Thoracic aorta (tissue), 2 donors: ENCODE measurements around the gene PHF21B. TPM values are rescaled to one million over a fixed set of nuclear protein-coding genes. Genes with fewer than 3 reads are reported as not detected.

Experiments
- ATAC-seq: fragments of 150-250 bp; one replicate; pipeline ENCODE4 v1.8.0; 2017; ENCODE audit warnings: low read depth; ENCODE audit not compliant: insufficient number of reproducible peaks, low FRiP score
- DNase-seq: peaks from one replicate; pipeline ENCODE4 v3.0.0-alpha.2; 2020; ENCODE audit warnings: low spot score
- H3K27ac ChIP-seq, 2 donors: fragments of 200-600 bp; sonication (generic); 1 replicate in 1 of 2; 2 replicates in 1 of 2; pipeline ENCODE4 v1.5.1; 2016; ENCODE audit warnings: mild to moderate bottlenecking in 2 of 2, moderate library complexity in 2 of 2
- H3K27me3 ChIP-seq: fragments of 200-600 bp; sonication (generic); replicated peaks from 2 replicates; pipeline ENCODE4 v1.6.0; 2016; ENCODE audit warnings: mild to moderate bottlenecking; ENCODE audit not compliant: insufficient read depth
- H3K36me3 ChIP-seq: fragments of 200-600 bp; sonication (generic); one replicate; pipeline ENCODE4 v1.5.1; 2016
- H3K4me1 ChIP-seq, 2 donors: fragments of 200-600 bp; sonication (generic); 1 replicate in 1 of 2; 2 replicates in 1 of 2; pipeline versions ENCODE4 v1.5.1 to v1.6.0; 2016; ENCODE audit warnings: low read depth in 2 of 2, mild to moderate bottlenecking in 1 of 2; ENCODE audit not compliant: control insufficient read depth in 1 of 2
- H3K4me3 ChIP-seq: fragments of 200-600 bp; sonication (generic); 2 replicates; pipeline ENCODE4 v1.5.1; 2016; ENCODE audit warnings: mild to moderate bottlenecking
- H3K9me3 ChIP-seq: fragments of 200-600 bp; sonication (generic); 2 replicates; pipeline ENCODE4 v1.5.1; 2016
- CTCF ChIP-seq: fragments of 200-600 bp; sonication (generic); IDR thresholded peaks from one replicate; pipeline ENCODE4 v1.5.1; 2019; ENCODE audit warnings: antibody characterized with exemption
- total RNA-seq, 2 donors: library from RNA; depleted of rRNA; stranded (reverse); fragments of >200 nt; gene quantifications; one replicate each; pipeline versions ENCODE4 v1.1.0 to v1.2.3, GENCODE V29; 2016

PHF21B gene
- total RNA-seq, 2 donors from 2014 or later = 2.1 TPM; not detected in 1

GRCh38 chr22:45008186-45008681 lies 1.6 kb downstream of the PHF21B start:
- DNase-seq (no peak), ATAC-seq (no peak)
- peaks cover 11% of the 10 kb centered on the region for H3K27me3 ChIP-seq

GRCh38 chr22:45007391-45008185 lies 2.2 kb downstream of the PHF21B start:
- Histone ChIP-seq H3K9me3 (no peaks in the 10 kb centered on the region), H3K4me3 (peak overlapping the region; percentile 73), H3K4me1 (peaks cover 13 to 40% of the 10 kb centered on the region in 2 donors), H3K36me3 (no peaks in the 10 kb centered on the region), H3K27me3 (peaks cover 11% of the 10 kb centered on the region), H3K27ac (no peak overlapping the region)
- ATAC-seq = no peak
- no peak for TF ChIP-seq CTCF
- no peak for DNase-seq

More at GRCh38 chr22:45008186-45008681, 1.6 kb downstream of the PHF21B start:
- TF ChIP-seq CTCF = no peak
- Histone ChIP-seq H3K4me3 (peak overlapping the region; percentile 73), H3K36me3 (no peaks in the 10 kb centered on the region), H3K9me3 (no peaks in the 10 kb centered on the region), H3K27ac (no peak overlapping the region), H3K4me1 (peaks cover 13 to 40% of the 10 kb centered on the region in 2 donors)

GRCh38 chr22:45006964-45007390 lies 2.8 kb downstream of the PHF21B start:
- TF ChIP-seq CTCF = no peak
- Histone ChIP-seq H3K27me3 (peaks cover 11% of the 10 kb centered on the region), H3K4me3 (peak overlapping the region; percentile 73), H3K9me3 (no peaks in the 10 kb centered on the region), H3K4me1 (peaks cover 13 to 40% of the 10 kb centered on the region in 2 donors), H3K36me3 (no peaks in the 10 kb centered on the region), H3K27ac (no peak overlapping the region)
- ATAC-seq = no peak
- DNase-seq = no peak

- ATAC-seq (no peak), DNase-seq (no peak)
- Histone ChIP-seq H3K27ac (no peak overlapping the region), H3K9me3 (no peaks in the 10 kb centered on the region), H3K4me1 (peaks cover 13 to 40% of the 10 kb centered on the region in 2 donors), H3K27me3 (peaks cover 4% of the 10 kb centered on the region), H3K36me3 (no peaks in the 10 kb centered on the region), H3K4me3 (peak overlapping the region; percentile 73)
- no peak for TF ChIP-seq CTCF
Measured at GRCh38 chr22:45006111-45006963, 3.5 kb downstream of the PHF21B start.

GRCh38 chr22:45001653-45002052 lies 8.2 kb downstream of the PHF21B start:
- no peaks in the 10 kb centered on the region for H3K36me3 ChIP-seq
- no peak for TF ChIP-seq CTCF
- no peaks in the 10 kb centered on the region for H3K27me3 ChIP-seq
- DNase-seq = no peak
- no peaks in the 10 kb centered on the region for H3K9me3 ChIP-seq
- H3K4me3 ChIP-seq = no peak overlapping the region
- ATAC-seq = no peak
- peaks cover 0 to 7% of the 10 kb centered on the region in 2 donors for H3K4me1 ChIP-seq
- H3K27ac ChIP-seq = no peak overlapping the region
